DMS53 (cell line): ENCODE data around the gene ANAPC15.
"Not testable (repeated sequence)": the region's sequence is repeated elsewhere in the genome, so short reads cannot be mapped to it uniquely, and the experiment has no call there.

ENCODE experiments used
- DNase-seq: peaks from one replicate; lab custom pipeline; 2025; lab: John Stamatoyannopoulos, UW

ANAPC15 gene

GRCh38 chr11:72112143-72112977 lies at the start of gene ANAPC15:
ANAPC15 (minus strand) TSS chr11:72112695; CDS start chr11:72111276, 1,419 bp downstream.
- peak; percentile 100 for DNase-seq

GRCh38 chr11:72160319-72160718 lies 47.8 kb upstream of the ANAPC15 start:
- no peak for DNase-seq

GRCh38 chr11:72157131-72157530 lies 44.6 kb upstream of the ANAPC15 start:
- DNase-seq, result no peak

GRCh38 chr11:72155751-72156150 lies 43.3 kb upstream of the ANAPC15 start:
- DNase-seq, result no peak

GRCh38 chr11:72154816-72155215 lies 42.3 kb upstream of the ANAPC15 start:
- DNase-seq, result no peak

- DNase-seq, result not testable (repeated sequence)
Measured at GRCh38 chr11:72153874-72154273, 41.4 kb upstream of the ANAPC15 start.

- no peak for DNase-seq
Measured at GRCh38 chr11:72150882-72151281, 38.4 kb upstream of the ANAPC15 start.

- no peak for DNase-seq
Measured at GRCh38 chr11:72146625-72147024, 34.1 kb upstream of the ANAPC15 start.

GRCh38 chr11:72144807-72145565 lies 32.5 kb upstream of the ANAPC15 start:
- no peak for DNase-seq

GRCh38 chr11:72142543-72142942 lies 30.0 kb upstream of the ANAPC15 start:
- not testable (repeated sequence) for DNase-seq

- DNase-seq, result not testable (repeated sequence)
Measured at GRCh38 chr11:72142086-72142485, 29.6 kb upstream of the ANAPC15 start.

- DNase-seq, result no peak
Measured at GRCh38 chr11:72141066-72141465, 28.6 kb upstream of the ANAPC15 start.

GRCh38 chr11:72140661-72141060 lies 28.2 kb upstream of the ANAPC15 start:
- DNase-seq, result no peak

- DNase-seq, result no peak
Measured at GRCh38 chr11:72139500-72139899, 27.0 kb upstream of the ANAPC15 start.

GRCh38 chr11:72138821-72139390 lies 26.4 kb upstream of the ANAPC15 start:
- no peak for DNase-seq

- no peak for DNase-seq
Measured at GRCh38 chr11:72136684-72137262, 24.3 kb upstream of the ANAPC15 start.

GRCh38 chr11:72135891-72136683 lies 23.6 kb upstream of the ANAPC15 start:
- no peak for DNase-seq

GRCh38 chr11:72135473-72135872 lies 23.0 kb upstream of the ANAPC15 start, which contains the start of gene FOLR3:
FOLR3 (plus strand) TSS chr11:72135725; CDS start chr11:72135953, 228 bp downstream.
- DNase-seq, result not testable (repeated sequence)

- DNase-seq, result no peak
Measured at GRCh38 chr11:72132646-72133045, 20.2 kb upstream of the ANAPC15 start.

- DNase-seq, result no peak
Measured at GRCh38 chr11:72129381-72129780, 16.9 kb upstream of the ANAPC15 start.

GRCh38 chr11:72127923-72128322 lies 15.4 kb upstream of the ANAPC15 start:
- peak; percentile 36 for DNase-seq
